GM06990 (cell line): Measurements from ENCODE around the gene SLC12A2.

Experiments
- DNase-seq: peaks from one replicate; pipeline ENCODE4 v3.0.0-alpha.2; 2011; ENCODE audit not compliant: insufficient read length; ENCODE audit errors: extremely low read depth
- H3K27me3 ChIP-seq: replicated peaks from 2 replicates; pipeline ENCODE4 v1.6.0; 2011; ENCODE audit warnings: low read length; ENCODE audit not compliant: control insufficient read depth, insufficient read depth
- H3K36me3 ChIP-seq: 2 replicates; pipeline ENCODE4 v1.5.1; 2011; ENCODE audit warnings: low read length; ENCODE audit not compliant: control insufficient read depth, insufficient read depth
- H3K4me3 ChIP-seq: replicated peaks from 2 replicates; pipeline ENCODE4 v1.5.1; 2011; ENCODE audit warnings: low read depth, mild to moderate bottlenecking, control low read depth, low read length
- CTCF ChIP-seq: IDR thresholded peaks from 2 replicates; pipeline ENCODE4 v1.5.1; 2011; ENCODE audit warnings: low read length, control low read depth, mild to moderate bottlenecking, inconsistent platforms; ENCODE audit not compliant: insufficient read depth, poor library complexity, severe bottlenecking

Gene SLC12A2

GRCh38 chr5:128193665-128194390 lies 110.3 kb downstream of the SLC12A2 start:
- Histone ChIP-seq H3K36me3 (no peaks in the 10 kb centered on the region), H3K4me3 (no peak overlapping the region), H3K27me3 (no peaks in the 10 kb centered on the region)
- DNase-seq: no peak
- TF ChIP-seq CTCF: no peak

- no peak for TF ChIP-seq CTCF
- DNase-seq: no peak
- no peaks in the 10 kb centered on the region for H3K36me3 ChIP-seq
- H3K27me3 ChIP-seq: no peaks in the 10 kb centered on the region
- no peak overlapping the region for H3K4me3 ChIP-seq
Measured at GRCh38 chr5:128195316-128195715, 111.8 kb downstream of the SLC12A2 start.

- H3K36me3 ChIP-seq: no peaks in the 10 kb centered on the region
- TF ChIP-seq CTCF: no peak
- no peak overlapping the region for H3K4me3 ChIP-seq
- DNase-seq: no peak
- H3K27me3 ChIP-seq: no peaks in the 10 kb centered on the region
Measured at GRCh38 chr5:128196080-128196479, 112.5 kb downstream of the SLC12A2 start.

- TF ChIP-seq CTCF: no peak
Measured at GRCh38 chr5:128196791-128197190, 113.2 kb downstream of the SLC12A2 start.

GRCh38 chr5:128197896-128198522 lies 114.4 kb downstream of the SLC12A2 start:
- no peak overlapping the region for H3K4me3 ChIP-seq
- DNase-seq: no peak
- H3K27me3 ChIP-seq: no peaks in the 10 kb centered on the region
- H3K36me3 ChIP-seq: no peaks in the 10 kb centered on the region
- TF ChIP-seq CTCF: no peak

More at GRCh38 chr5:128196791-128197190, 113.2 kb downstream of the SLC12A2 start:
- DNase-seq: no peak
- H3K4me3 ChIP-seq: no peak overlapping the region
- no peaks in the 10 kb centered on the region for H3K27me3 ChIP-seq
- no peaks in the 10 kb centered on the region for H3K36me3 ChIP-seq
